Urinary bladder (tissue), 4 donors: ENCODE results near the gene POLDIP2. TPM values are rescaled to one million over a fixed set of nuclear protein-coding genes. Genes with fewer than 3 reads are reported as not detected.
A peak's percentile ranks its signal among the peaks of the same experiment; 100 is the strongest.
"Not testable (repeated sequence)": the region's sequence is repeated elsewhere in the genome, so short reads cannot be mapped to it uniquely, and the experiment has no call there.

Experiments used
- DNase-seq: peaks from one replicate; pipeline ENCODE4 v3.0.0-alpha.2; 2015; ENCODE audit errors: extremely low spot score
- H3K27ac ChIP-seq: one replicate; pipeline ENCODE4 v1.5.1; 2013; ENCODE audit warnings: low read depth, mild to moderate bottlenecking, moderate library complexity
- H3K36me3 ChIP-seq: one replicate; pipeline ENCODE4 v1.6.1; 2013; ENCODE audit warnings: mild to moderate bottlenecking, moderate library complexity; ENCODE audit not compliant: insufficient read depth
- H3K4me1 ChIP-seq: one replicate; pipeline ENCODE4 v1.6.1; 2013; ENCODE audit warnings: mild to moderate bottlenecking, moderate library complexity; ENCODE audit not compliant: insufficient read depth
- H3K4me3 ChIP-seq: one replicate; pipeline ENCODE4 v1.5.1; 2013; ENCODE audit warnings: low read depth, low read length
- WGBS: extraction: QIAGEN DNeasy Blood & Tissue Kit; methylation state at CpG from one replicate; pipeline ENCODE4 v1.1.7; 2013; 5-methylcytosine and 5-hydroxymethylcytosine counted together
- polyA plus RNA-seq: library from polyadenylated mRNA; stranded (reverse); fragments of 200-250 nt; gene quantifications from one replicate; pipeline ENCODE4 v1.2.3, GENCODE V29; 2013
- total RNA-seq: library from RNA; depleted of rRNA; stranded (reverse); fragments of >200 nt; gene quantifications from one replicate; pipeline ENCODE4 v1.2.3, GENCODE V29; 2014
- donor health status: healthy with polysubstance abuse.
- donor health status: healthy.

Gene POLDIP2
- total and polyA plus RNA-seq, 2 donors = 35.1 to 79.6 TPM

- Histone ChIP-seq H3K27ac (no peak overlapping the region), H3K4me3 (no peak overlapping the region), H3K36me3 (no peaks in the 10 kb centered on the region), H3K4me1 (no peaks in the 10 kb centered on the region)
- no peak for DNase-seq
- 86% methylated on average over 9 of the region's 9 CpGs for WGBS
Measured at GRCh38 chr17:28344011-28344410, 13.3 kb downstream of the POLDIP2 start.

DNA sequence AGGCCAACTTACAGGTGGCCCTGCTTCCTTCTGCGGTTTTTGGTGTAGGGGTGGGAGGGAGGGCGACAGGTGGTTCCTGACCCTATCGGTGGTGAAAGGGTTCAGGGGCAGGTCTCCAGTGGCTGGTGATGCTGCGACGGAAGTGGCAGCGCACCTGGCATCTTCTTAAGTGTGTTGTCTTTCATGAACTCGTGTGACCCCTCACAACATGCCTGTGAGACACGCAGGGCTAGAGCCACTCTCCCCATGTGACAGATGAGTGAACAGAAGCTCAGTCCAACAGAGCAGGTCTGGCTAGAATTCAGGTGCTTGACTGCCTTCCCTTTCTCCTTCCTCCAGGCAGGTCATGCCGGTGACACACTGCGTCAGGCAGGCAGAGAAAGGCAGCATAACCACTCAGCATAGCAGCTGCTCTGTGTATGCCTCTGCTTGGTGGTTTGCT, 13.8 kb downstream of the POLDIP2 start:
- Histone ChIP-seq H3K27ac (no peak overlapping the region), H3K4me3 (no peak overlapping the region), H3K36me3 (no peaks in the 10 kb centered on the region), H3K4me1 (no peaks in the 10 kb centered on the region)
- no peak for DNase-seq
- 84% methylated on average over 10 of the region's 10 CpGs for WGBS

GRCh38 chr17:28342313-28342712, 15.0 kb downstream of the POLDIP2 start:
- no peak overlapping the region for H3K4me3 ChIP-seq
- H3K4me1 ChIP-seq = no peaks in the 10 kb centered on the region
- H3K36me3 ChIP-seq = no peaks in the 10 kb centered on the region
- no peak for DNase-seq
- 90% methylated on average over 14 of the region's 14 CpGs for WGBS
- no peak overlapping the region for H3K27ac ChIP-seq

DNA sequence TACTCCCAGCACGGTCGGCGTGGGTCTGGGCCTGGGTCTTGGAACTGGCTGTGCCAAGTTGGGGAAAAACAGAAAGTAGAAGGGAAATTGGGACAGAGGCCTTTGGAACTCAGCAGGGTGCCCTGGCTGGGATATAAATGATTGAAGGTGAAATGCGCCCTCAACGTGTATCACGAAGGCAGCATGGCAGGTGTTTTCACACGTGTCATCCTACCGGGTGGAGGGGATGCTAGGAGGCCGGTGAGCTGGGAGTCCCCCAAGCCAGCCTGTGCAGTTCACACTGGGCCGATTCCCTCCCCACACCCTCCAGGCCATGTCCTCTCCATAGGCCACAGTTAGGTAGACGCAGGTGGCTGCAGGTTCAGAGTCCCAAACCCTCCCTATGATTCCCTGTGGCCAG, 15.8 kb downstream of the POLDIP2 start:
- WGBS = 95% methylated on average over 11 of the region's 11 CpGs
- no peaks in the 10 kb centered on the region for H3K36me3 ChIP-seq
- H3K27ac ChIP-seq = no peak overlapping the region
- H3K4me3 ChIP-seq = no peak overlapping the region
- no peaks in the 10 kb centered on the region for H3K4me1 ChIP-seq
- no peak for DNase-seq

GRCh38 chr17:28340374-28340773, 17.0 kb downstream of the POLDIP2 start:
- DNase-seq = no peak
- Histone ChIP-seq H3K4me3 (no peak overlapping the region), H3K4me1 (no peaks in the 10 kb centered on the region), H3K36me3 (no peaks in the 10 kb centered on the region), H3K27ac (no peak overlapping the region)
- 93% methylated on average over 6 of the region's 6 CpGs for WGBS

DNA sequence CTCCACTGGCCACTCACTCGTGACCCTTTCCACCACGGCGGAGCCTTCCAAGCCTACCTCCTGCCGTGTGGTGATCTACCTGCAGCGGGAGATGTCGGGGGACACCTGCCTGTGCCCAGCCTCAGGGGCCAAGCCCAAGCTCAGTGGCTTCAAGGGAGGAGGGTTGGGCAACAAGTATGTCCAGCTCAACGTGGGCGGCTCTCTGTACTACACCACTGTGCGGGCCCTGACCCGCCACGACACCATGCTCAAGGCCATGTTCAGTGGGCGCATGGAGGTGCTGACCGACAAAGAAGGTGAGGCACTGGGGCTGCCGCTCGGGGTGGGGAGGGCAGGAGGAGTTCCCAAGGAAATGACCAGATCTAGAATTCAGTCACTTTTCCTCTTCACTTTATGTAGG, 17.9 kb downstream of the POLDIP2 start:
- Histone ChIP-seq H3K36me3 (no peaks in the 10 kb centered on the region), H3K4me1 (no peaks in the 10 kb centered on the region), H3K4me3 (no peak overlapping the region), H3K27ac (no peak overlapping the region)
- WGBS = 95% methylated on average over 15 of the region's 15 CpGs
- DNase-seq = no peak

DNA sequence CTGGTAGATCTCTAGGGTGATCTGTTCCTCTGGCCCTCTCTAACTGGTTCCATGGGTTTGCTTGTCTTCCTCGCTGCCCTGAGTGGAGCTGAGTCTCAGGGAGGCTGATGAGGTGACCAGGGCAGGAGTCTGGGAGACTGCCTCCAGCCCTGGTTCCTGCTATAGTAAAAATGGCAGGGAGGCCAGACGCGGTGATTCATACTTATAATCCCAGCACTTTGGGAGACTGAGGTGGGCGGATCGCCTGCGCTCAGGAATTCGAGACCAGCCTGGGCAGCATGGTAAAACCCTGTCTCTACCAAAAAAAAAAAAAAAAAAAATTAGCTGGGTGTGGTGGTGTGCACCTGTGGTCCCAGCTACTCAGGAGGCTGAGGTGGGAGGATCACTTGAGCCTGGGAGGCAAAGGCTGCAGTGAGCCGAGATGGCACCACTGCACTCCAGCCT, 18.5 kb downstream of the POLDIP2 start:
- DNase-seq, H3K36me3 ChIP-seq, H3K4me3 ChIP-seq, H3K4me1 ChIP-seq, H3K27ac ChIP-seq: not testable (repeated sequence)
- 91% methylated on average over 8 of the region's 8 CpGs for WGBS

DNA sequence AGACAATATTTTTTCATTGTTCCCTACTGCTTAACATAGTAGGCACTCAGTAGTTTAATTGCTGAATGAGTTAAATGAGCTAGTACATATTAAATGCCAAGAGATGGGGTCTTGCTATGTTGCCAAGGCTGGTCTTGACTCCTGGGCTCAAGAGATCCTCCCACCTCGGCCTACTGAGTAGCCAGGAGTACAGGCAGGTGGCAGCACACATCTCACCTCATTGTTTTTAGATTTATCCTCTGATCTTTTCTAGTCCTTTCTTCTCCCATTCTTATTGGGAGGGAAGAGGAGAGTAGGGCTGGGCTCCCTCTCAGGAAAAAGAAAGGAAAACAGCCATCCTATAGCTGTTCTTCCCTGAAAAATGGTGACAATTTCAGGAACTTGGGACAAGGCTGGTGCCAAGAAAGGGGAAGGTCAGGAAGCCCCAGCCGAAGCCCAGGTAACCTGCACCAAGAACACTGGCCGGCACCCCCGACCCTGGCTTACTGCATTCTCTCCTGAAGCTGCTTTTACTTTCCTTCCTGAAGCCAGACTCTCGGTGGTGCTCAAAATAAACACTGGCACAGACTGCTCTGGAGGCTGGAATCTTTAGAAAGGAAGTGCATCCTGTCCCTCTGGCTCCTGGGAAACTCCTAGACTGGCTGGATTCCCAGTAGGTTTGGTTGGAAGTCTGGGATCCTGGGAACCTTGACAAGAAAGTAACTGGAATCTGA, 19.1 kb downstream of the POLDIP2 start:
- no peak for DNase-seq
- Histone ChIP-seq H3K4me1 (no peaks in the 10 kb centered on the region), H3K27ac (no peak overlapping the region), H3K4me3 (no peak overlapping the region), H3K36me3 (no peaks in the 10 kb centered on the region)
- 53% methylated on average over 5 of the region's 5 CpGs for WGBS

GRCh38 chr17:28335959-28336871, 21.1 kb downstream of the POLDIP2 start:
- H3K4me1 ChIP-seq = no peaks in the 10 kb centered on the region
- H3K4me3 ChIP-seq = peak overlapping the region; percentile 78
- peaks cover 4% of the 10 kb centered on the region for H3K36me3 ChIP-seq
- WGBS = 6% methylated on average over 29 of the region's 29 CpGs
- peak; percentile 70 for DNase-seq
- H3K27ac ChIP-seq = peak overlapping the region; percentile 70

GRCh38 chr17:28335201-28335958, 21.9 kb downstream of the POLDIP2 start, which contains the start of the genes IFT20 and TNFAIP1:
IFT20 (minus strand) TSS chr17:28335472; CDS start chr17:28331985, 3,487 bp downstream.
TNFAIP1 (plus strand) TSS chr17:28335761; CDS start chr17:28339522, 3,761 bp downstream.
- H3K4me1 ChIP-seq = no peaks in the 10 kb centered on the region
- H3K27ac ChIP-seq = peak within 1 kb of the TSS; percentile 82
- H3K36me3 ChIP-seq = peaks cover 4% of the 10 kb centered on the region
- WGBS = under 1% methylated on average over 62 of the region's 62 CpGs
- DNase-seq = peak; percentile 99
- peak within 1 kb of the TSS; percentile 78 for H3K4me3 ChIP-seq

DNA sequence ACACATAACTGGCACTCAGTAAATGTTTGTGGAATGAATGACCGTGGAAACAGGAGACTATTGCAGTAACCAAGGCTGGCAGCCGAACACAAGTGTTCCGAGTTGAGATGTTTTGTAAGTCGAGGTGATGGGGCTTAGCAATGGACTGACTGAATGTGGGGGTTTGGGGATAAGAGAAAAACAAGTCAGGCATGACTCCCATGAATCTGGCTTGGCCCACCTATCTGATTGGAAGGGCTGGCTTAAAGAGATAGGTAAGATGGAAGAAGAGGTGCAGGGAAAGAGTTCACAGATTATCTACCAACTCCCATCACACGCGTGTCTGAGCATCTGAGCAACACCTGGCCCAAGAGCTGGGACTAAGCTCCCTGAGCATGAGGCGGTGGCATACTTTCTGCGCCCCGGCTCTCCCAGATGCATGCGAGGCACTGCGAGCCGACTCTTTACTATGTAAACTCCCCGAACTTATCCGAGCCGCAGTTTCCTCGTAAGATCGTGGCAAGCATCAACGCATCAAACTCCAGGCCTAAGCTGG, 22.6 kb downstream of the POLDIP2 start:
- no peak for DNase-seq
- H3K4me1 ChIP-seq = no peaks in the 10 kb centered on the region
- WGBS = 9% methylated on average over 18 of the region's 18 CpGs

GRCh38 chr17:28334171-28334570, 23.2 kb downstream of the POLDIP2 start:
- H3K4me3 ChIP-seq = peak overlapping the region; percentile 72
- no peak overlapping the region for H3K27ac ChIP-seq
- no peak for DNase-seq
- H3K4me1 ChIP-seq = no peaks in the 10 kb centered on the region
- 56% methylated on average over 6 of the region's 6 CpGs for WGBS
- H3K36me3 ChIP-seq = peaks cover 4% of the 10 kb centered on the region

More for the DNA sequence above, 22.6 kb downstream of the POLDIP2 start:
- peak overlapping the region; percentile 82 for H3K27ac ChIP-seq
- H3K36me3 ChIP-seq = peaks cover 4% of the 10 kb centered on the region
- H3K4me3 ChIP-seq = peak overlapping the region; percentile 72
